ENCODE data around the gene HMCN1. TPM values are rescaled to one million over a fixed set of nuclear protein-coding genes. Genes with fewer than 3 reads are reported as not detected.

HMCN1 gene
- total and polyA plus RNA-seq, 4 experiments from 2014 or later, result 0.19 to 0.29 TPM; not detected in 2

GRCh38 chr1:185960422-185961321 lies 226.5 kb downstream of the HMCN1 start:
- Mint-ChIP-seq H3K9me3 (peaks cover 0 to 8% (median 0%) of the 10 kb centered on the region in 8 donors), H3K4me3 (no peak overlapping the region), H3K4me1 (no peaks in the 10 kb centered on the region), H3K27me3 (peaks cover 2 to 7% of the 10 kb centered on the region in 2 donors), H3K27ac (no peak overlapping the region), H3K36me3 (no peaks in the 10 kb centered on the region)
- H3K27me3 ChIP-seq (ENCODE audit: insufficient read depth, low read length), result no peaks in the 10 kb centered on the region
- H3K9me3 ChIP-seq (ENCODE audit: control insufficient read depth in 1 of 2, low read length in 2 of 2), result no peaks in the 10 kb centered on the region
- no peak overlapping the region for H3K4me3 ChIP-seq (ENCODE audit: low read length in 2 of 2)
- intact Hi-C loops (cut with micrococcal nuclease), result no loop called here
- no peaks in the 10 kb centered on the region for H3K4me1 ChIP-seq (ENCODE audit: insufficient read depth, low read length)
- ChIA-PET CTCF (ENCODE audit: partially characterized antibody) (no interaction called here), POLR2A (ENCODE audit: partially characterized antibody) (no interaction called here)
- DNase-seq, result no peak
- no peaks in the 10 kb centered on the region for H3K36me3 ChIP-seq (ENCODE audit: insufficient read depth, low read length)
- no peak overlapping the region for H3K27ac ChIP-seq (ENCODE audit: low read depth, low read length)

- H3K9me3 Mint-ChIP-seq, result peaks cover 0 to 8% (median 0%) of the 10 kb centered on the region in 8 donors
- intact Hi-C loops (cut with micrococcal nuclease), result no loop called here
These were observed 227.5 kb downstream of the HMCN1 start for GRCh38 chr1:185961664-185962063.

DNA sequence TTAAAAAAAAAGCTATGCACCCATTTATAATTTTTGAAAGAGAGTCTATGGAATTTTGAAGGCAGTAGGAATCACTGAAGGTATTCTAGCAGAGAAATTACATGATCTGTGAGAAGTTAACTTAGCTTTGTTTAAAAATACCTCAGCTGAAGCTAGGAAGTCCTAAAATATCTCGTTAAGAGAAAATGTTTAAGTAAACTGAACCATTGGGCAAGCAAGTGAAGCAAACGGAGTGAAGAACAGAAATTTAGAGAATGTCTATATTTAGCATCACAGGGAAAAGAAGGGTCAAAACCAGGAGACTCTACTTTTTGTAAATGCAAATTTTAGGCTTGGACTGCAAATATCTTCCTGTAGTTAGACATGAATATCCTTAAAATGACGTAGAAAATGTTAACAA lies 230.8 kb downstream of the HMCN1 start:
- intact Hi-C loops (cut with micrococcal nuclease), result no loop called here
- no peaks in the 10 kb centered on the region for H3K4me1 Mint-ChIP-seq

More at GRCh38 chr1:185961664-185962063, 227.5 kb downstream of the HMCN1 start:
- Mint-ChIP-seq H3K27ac (no peak overlapping the region), H3K27me3 (peaks cover 2 to 7% of the 10 kb centered on the region in 2 donors), H3K4me3 (no peak overlapping the region), H3K4me1 (no peaks in the 10 kb centered on the region), H3K36me3 (no peaks in the 10 kb centered on the region)
- H3K27me3 ChIP-seq (ENCODE audit: insufficient read depth, low read length), result no peaks in the 10 kb centered on the region
- no peak overlapping the region for H3K4me3 ChIP-seq (ENCODE audit: low read length in 2 of 2)
- no peak for DNase-seq
- no peaks in the 10 kb centered on the region for H3K9me3 ChIP-seq (ENCODE audit: control insufficient read depth in 1 of 2, low read length in 2 of 2)
- H3K27ac ChIP-seq (ENCODE audit: low read depth, low read length), result no peak overlapping the region
- POLR2A ChIA-PET (ENCODE audit: partially characterized antibody), result no interaction called here
- CTCF ChIA-PET (ENCODE audit: partially characterized antibody), result no interaction called here
- H3K4me1 ChIP-seq (ENCODE audit: insufficient read depth, low read length), result no peaks in the 10 kb centered on the region
- no peaks in the 10 kb centered on the region for H3K36me3 ChIP-seq (ENCODE audit: insufficient read depth, low read length)

DNA sequence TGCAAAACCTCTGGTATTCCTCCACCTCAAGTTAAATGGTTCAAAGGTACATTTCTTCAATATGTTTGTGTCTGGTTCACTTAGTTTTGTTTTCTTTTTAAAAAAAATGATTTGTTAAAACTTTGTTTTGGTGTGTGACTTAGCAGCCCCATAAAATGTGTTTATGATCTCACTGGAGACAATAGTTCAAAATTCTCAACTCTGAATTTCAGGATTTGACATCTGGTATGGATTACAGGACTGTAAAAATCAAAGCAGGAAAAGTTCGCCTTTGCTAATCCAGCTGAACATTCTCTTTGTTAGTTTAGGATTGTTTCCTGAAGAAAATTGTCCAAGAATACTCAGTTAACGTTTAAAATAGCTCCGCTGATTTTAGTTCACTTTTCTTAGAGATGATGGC lies 231.7 kb downstream of the HMCN1 start:
- POLR2A ChIA-PET (ENCODE audit: partially characterized antibody), result no interaction called here
- peaks cover 2 to 4% of the 10 kb centered on the region in 2 donors for H3K27me3 Mint-ChIP-seq
- H3K36me3 ChIP-seq (ENCODE audit: insufficient read depth, low read length), result no peaks in the 10 kb centered on the region
- no peak overlapping the region for H3K27ac ChIP-seq (ENCODE audit: low read depth, low read length)
- H3K4me1 ChIP-seq (ENCODE audit: insufficient read depth, low read length), result no peaks in the 10 kb centered on the region
- no peak overlapping the region for H3K4me3 ChIP-seq (ENCODE audit: low read length in 2 of 2)
- H3K36me3 Mint-ChIP-seq, result no peaks in the 10 kb centered on the region
- intact Hi-C loops (cut with micrococcal nuclease), result no loop called here
- CTCF ChIA-PET (ENCODE audit: partially characterized antibody), result no interaction called here
- H3K9me3 Mint-ChIP-seq, result peaks cover 0 to 6% (median 0%) of the 10 kb centered on the region in 8 donors
- H3K27ac Mint-ChIP-seq, result no peak overlapping the region
- no peaks in the 10 kb centered on the region for H3K27me3 ChIP-seq (ENCODE audit: insufficient read depth, low read length)
- H3K9me3 ChIP-seq (ENCODE audit: control insufficient read depth in 1 of 2, low read length in 2 of 2), result no peaks in the 10 kb centered on the region
- no peaks in the 10 kb centered on the region for H3K4me1 Mint-ChIP-seq
- H3K4me3 Mint-ChIP-seq, result no peak overlapping the region
- DNase-seq, result no peak

More for the DNA sequence above, 230.8 kb downstream of the HMCN1 start:
- no peak overlapping the region for H3K27ac ChIP-seq (ENCODE audit: low read depth, low read length)
- no peaks in the 10 kb centered on the region for H3K36me3 ChIP-seq (ENCODE audit: insufficient read depth, low read length)
- no peaks in the 10 kb centered on the region for H3K27me3 ChIP-seq (ENCODE audit: insufficient read depth, low read length)
- no peaks in the 10 kb centered on the region for H3K36me3 Mint-ChIP-seq
- peaks cover 0 to 6% (median 0%) of the 10 kb centered on the region in 8 donors for H3K9me3 Mint-ChIP-seq
- no peaks in the 10 kb centered on the region for H3K4me1 ChIP-seq (ENCODE audit: insufficient read depth, low read length)
- DNase-seq, result no peak
- ChIA-PET CTCF (ENCODE audit: partially characterized antibody) (no interaction called here), POLR2A (ENCODE audit: partially characterized antibody) (no interaction called here)
- no peak overlapping the region for H3K27ac Mint-ChIP-seq
- H3K27me3 Mint-ChIP-seq, result peaks cover 2 to 7% of the 10 kb centered on the region in 2 donors
- no peak overlapping the region for H3K4me3 ChIP-seq (ENCODE audit: low read length in 2 of 2)
- no peaks in the 10 kb centered on the region for H3K9me3 ChIP-seq (ENCODE audit: control insufficient read depth in 1 of 2, low read length in 2 of 2)
- H3K4me3 Mint-ChIP-seq, result no peak overlapping the region

DNA sequence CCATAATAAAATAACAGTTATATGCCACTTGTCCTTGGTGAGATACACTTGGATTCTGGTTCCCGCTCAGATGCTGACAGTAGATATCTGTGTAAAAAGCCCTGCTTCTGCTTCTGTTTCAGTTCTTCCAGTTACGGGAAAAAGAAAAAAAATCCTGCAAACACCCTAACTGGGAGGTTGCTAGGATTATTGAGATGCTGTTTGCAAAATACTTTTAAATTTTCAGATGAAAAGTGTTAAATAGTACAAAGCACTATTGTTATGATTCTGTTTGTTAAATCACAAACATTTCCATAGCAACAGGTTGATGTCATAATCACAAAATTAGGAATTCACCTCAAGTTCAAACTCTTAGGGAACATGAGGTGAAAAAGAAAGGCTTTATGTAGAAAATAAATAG lies 232.3 kb downstream of the HMCN1 start:
- ChIA-PET POLR2A (ENCODE audit: partially characterized antibody) (no interaction called here), CTCF (ENCODE audit: partially characterized antibody) (no interaction called here)
- H3K9me3 ChIP-seq (ENCODE audit: control insufficient read depth in 1 of 2, low read length in 2 of 2), result no peaks in the 10 kb centered on the region
- no peak overlapping the region for H3K4me3 ChIP-seq (ENCODE audit: low read length in 2 of 2)
- Mint-ChIP-seq H3K27me3 (peaks cover 0 to 4% of the 10 kb centered on the region in 2 donors), H3K4me1 (no peaks in the 10 kb centered on the region), H3K36me3 (no peaks in the 10 kb centered on the region), H3K9me3 (peaks cover 0 to 6% (median 0%) of the 10 kb centered on the region in 8 donors), H3K27ac (no peak overlapping the region), H3K4me3 (no peak overlapping the region)
- no peaks in the 10 kb centered on the region for H3K4me1 ChIP-seq (ENCODE audit: insufficient read depth, low read length)
- no peaks in the 10 kb centered on the region for H3K27me3 ChIP-seq (ENCODE audit: insufficient read depth, low read length)
- intact Hi-C loops (cut with micrococcal nuclease), result no loop called here
- H3K27ac ChIP-seq (ENCODE audit: low read depth, low read length), result no peak overlapping the region
- DNase-seq, result no peak
- no peaks in the 10 kb centered on the region for H3K36me3 ChIP-seq (ENCODE audit: insufficient read depth, low read length)

DNA sequence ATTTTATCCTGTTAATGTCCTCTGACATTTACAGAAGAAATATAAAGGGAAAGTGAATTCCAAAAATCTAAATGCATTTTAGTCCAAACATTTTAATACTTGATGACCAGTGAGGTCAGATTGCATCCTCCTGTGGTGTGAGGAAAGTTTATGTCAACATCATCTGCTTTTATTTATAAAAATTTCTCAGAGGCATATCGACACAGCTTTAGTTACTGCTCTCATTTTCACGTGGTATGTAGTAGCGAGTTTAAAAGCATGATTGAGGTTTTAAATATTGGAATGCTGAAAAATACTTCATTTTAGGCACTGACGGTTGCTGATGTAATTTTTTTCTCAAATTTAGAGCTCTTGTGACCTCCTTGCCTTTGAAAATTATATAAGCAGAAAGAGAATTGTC lies 234.8 kb downstream of the HMCN1 start:
- Mint-ChIP-seq H3K4me3 (no peak overlapping the region), H3K27me3 (peaks cover 3 to 4% of the 10 kb centered on the region in 2 donors), H3K27ac (no peak overlapping the region), H3K36me3 (no peaks in the 10 kb centered on the region), H3K9me3 (peaks cover 0 to 3% (median 0%) of the 10 kb centered on the region in 8 donors), H3K4me1 (no peaks in the 10 kb centered on the region)
- Histone ChIP-seq H3K36me3 (ENCODE audit: insufficient read depth, low read length) (no peaks in the 10 kb centered on the region), H3K4me3 (ENCODE audit: low read length in 2 of 2) (no peak overlapping the region), H3K9me3 (ENCODE audit: control insufficient read depth in 1 of 2, low read length in 2 of 2) (no peaks in the 10 kb centered on the region), H3K27me3 (ENCODE audit: insufficient read depth, low read length) (no peaks in the 10 kb centered on the region), H3K27ac (ENCODE audit: low read depth, low read length) (no peak overlapping the region), H3K4me1 (ENCODE audit: insufficient read depth, low read length) (no peaks in the 10 kb centered on the region)
- ChIA-PET POLR2A (ENCODE audit: partially characterized antibody) (no interaction called here), CTCF (ENCODE audit: partially characterized antibody) (no interaction called here)
- no peak for DNase-seq
- intact Hi-C loops (cut with micrococcal nuclease), result no loop called here

GRCh38 chr1:185969524-185969991 lies 235.4 kb downstream of the HMCN1 start:
- DNase-seq, result no peak
- H3K9me3 Mint-ChIP-seq, result peaks cover 0 to 1% (median 0%) of the 10 kb centered on the region in 8 donors
- intact Hi-C loops (cut with micrococcal nuclease), result no loop called here
- no peaks in the 10 kb centered on the region for H3K4me1 ChIP-seq (ENCODE audit: insufficient read depth, low read length)
- H3K27ac Mint-ChIP-seq, result no peak overlapping the region
- ChIA-PET POLR2A (ENCODE audit: partially characterized antibody) (no interaction called here), CTCF (ENCODE audit: partially characterized antibody) (no interaction called here)
- no peak overlapping the region for H3K4me3 ChIP-seq (ENCODE audit: low read length in 2 of 2)
- H3K36me3 Mint-ChIP-seq, result no peaks in the 10 kb centered on the region
- H3K27me3 Mint-ChIP-seq, result peaks cover 2 to 3% of the 10 kb centered on the region in 2 donors
- no peaks in the 10 kb centered on the region for H3K9me3 ChIP-seq (ENCODE audit: control insufficient read depth in 1 of 2, low read length in 2 of 2)
- H3K27ac ChIP-seq (ENCODE audit: low read depth, low read length), result no peak overlapping the region
- no peaks in the 10 kb centered on the region for H3K36me3 ChIP-seq (ENCODE audit: insufficient read depth, low read length)
- H3K4me3 Mint-ChIP-seq, result no peak overlapping the region
- no peaks in the 10 kb centered on the region for H3K27me3 ChIP-seq (ENCODE audit: insufficient read depth, low read length)
- H3K4me1 Mint-ChIP-seq, result no peaks in the 10 kb centered on the region

Measured in CD4-positive, alpha-beta memory T cell (primary cell).